ENCODE measurements around the gene CCDC152.

CCDC152 gene

DNA sequence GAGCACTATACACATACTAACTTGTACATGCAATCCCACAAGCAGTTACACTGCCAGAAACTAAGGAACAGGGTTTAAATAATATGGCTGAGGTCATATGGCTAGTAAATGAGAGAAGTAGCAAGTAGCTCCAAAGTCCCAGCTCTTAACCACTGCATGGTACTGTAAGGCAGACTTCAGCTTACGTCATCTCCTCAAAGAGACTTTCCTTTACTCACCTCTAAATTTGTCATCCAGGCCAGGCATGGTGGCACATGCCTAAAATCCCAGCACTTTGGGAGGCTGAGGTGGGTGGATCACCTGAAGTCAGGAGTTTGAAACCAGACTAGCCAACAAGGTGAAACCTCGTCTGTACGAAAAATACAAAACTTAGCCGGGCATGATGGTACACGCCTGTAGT is 75.4 kb downstream of the CCDC152 start:
- TF ChIP-seq, protein P1, sequence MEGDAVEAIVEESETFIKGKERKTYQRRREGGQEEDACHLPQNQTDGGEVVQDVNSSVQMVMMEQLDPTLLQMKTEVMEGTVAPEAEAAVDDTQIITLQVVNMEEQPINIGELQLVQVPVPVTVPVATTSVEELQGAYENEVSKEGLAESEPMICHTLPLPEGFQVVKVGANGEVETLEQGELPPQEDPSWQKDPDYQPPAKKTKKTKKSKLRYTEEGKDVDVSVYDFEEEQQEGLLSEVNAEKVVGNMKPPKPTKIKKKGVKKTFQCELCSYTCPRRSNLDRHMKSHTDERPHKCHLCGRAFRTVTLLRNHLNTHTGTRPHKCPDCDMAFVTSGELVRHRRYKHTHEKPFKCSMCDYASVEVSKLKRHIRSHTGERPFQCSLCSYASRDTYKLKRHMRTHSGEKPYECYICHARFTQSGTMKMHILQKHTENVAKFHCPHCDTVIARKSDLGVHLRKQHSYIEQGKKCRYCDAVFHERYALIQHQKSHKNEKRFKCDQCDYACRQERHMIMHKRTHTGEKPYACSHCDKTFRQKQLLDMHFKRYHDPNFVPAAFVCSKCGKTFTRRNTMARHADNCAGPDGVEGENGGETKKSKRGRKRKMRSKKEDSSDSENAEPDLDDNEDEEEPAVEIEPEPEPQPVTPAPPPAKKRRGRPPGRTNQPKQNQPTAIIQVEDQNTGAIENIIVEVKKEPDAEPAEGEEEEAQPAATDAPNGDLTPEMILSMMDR (conservative IDR thresholded peaks at IDR 0.05): no peak
- H3K27ac ChIP-seq: no peak overlapping the region

DNA sequence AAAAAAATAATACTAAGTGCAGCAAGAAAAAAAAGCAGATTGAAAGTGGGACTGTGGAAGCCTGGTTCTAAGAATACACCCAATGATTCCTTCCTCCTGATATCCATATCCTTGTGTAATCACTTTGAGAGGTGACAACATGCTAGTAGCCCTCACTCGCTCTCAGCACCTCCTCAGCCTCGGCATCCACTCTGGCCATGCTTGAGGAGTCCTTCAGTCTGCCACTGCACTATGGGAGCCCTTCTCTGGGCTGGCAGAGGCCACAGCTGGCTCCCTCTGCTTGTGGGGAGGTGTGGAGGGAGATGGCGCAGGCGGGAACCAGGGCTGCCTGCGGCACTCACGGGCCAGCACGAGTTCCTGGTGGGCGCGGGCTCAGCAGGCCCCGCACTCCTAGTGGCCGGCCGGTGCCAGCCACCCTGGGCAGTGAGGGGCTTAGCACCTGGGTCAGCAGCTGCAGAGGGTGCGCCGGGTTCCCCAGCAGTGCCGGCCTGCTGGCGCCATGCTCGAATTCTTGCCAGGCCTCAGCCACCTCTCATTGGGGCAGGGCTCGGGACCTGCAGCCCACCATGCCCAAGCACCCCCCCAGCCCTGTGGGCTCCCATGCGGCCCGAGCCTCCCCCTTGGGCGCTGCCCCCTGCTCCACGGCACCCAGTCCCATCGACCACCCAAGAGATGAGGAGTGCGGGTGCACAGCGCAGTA is 79.6 kb downstream of the CCDC152 start:
- TF ChIP-seq, protein P1 (conservative IDR thresholded peaks at IDR 0.05): no peak
- no peak overlapping the region for H3K27ac ChIP-seq

- TF ChIP-seq, protein P1 (conservative IDR thresholded peaks at IDR 0.05): no peak
Measured at GRCh38 chr5:42837601-42838000, 81.0 kb downstream of the CCDC152 start.

DNA sequence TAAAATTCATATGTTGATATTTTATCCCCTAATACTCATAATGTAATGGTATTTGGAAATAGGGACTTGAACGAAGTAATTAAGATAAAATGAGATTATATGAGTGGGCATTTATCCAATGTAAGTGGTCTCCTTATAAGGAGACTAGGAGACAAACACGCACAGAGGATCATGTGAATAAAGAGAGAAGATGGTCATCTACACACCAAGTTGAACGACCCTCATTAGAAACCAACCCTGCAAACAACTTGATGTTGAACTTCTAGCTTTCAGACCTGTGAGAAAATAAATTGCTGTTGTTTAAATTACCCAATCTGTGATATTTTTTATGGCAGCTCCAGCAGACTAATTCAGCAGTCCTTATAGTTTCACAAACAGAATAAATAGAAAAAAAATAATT is 82.6 kb downstream of the CCDC152 start:
- no peak overlapping the region for H3K27ac ChIP-seq
- TF ChIP-seq, protein P1 (conservative IDR thresholded peaks at IDR 0.05): no peak

More at GRCh38 chr5:42837601-42838000, 81.0 kb downstream of the CCDC152 start:
- H3K27ac ChIP-seq: no peak overlapping the region

- TF ChIP-seq, protein P1 (conservative IDR thresholded peaks at IDR 0.05): no peak
- no peak overlapping the region for H3K27ac ChIP-seq
Measured at GRCh38 chr5:42840269-42840668, 83.7 kb downstream of the CCDC152 start.

- no peak overlapping the region for H3K27ac ChIP-seq
- TF ChIP-seq, protein P1 (conservative IDR thresholded peaks at IDR 0.05): no peak
Measured at GRCh38 chr5:42840842-42841567, 84.4 kb downstream of the CCDC152 start.

DNA sequence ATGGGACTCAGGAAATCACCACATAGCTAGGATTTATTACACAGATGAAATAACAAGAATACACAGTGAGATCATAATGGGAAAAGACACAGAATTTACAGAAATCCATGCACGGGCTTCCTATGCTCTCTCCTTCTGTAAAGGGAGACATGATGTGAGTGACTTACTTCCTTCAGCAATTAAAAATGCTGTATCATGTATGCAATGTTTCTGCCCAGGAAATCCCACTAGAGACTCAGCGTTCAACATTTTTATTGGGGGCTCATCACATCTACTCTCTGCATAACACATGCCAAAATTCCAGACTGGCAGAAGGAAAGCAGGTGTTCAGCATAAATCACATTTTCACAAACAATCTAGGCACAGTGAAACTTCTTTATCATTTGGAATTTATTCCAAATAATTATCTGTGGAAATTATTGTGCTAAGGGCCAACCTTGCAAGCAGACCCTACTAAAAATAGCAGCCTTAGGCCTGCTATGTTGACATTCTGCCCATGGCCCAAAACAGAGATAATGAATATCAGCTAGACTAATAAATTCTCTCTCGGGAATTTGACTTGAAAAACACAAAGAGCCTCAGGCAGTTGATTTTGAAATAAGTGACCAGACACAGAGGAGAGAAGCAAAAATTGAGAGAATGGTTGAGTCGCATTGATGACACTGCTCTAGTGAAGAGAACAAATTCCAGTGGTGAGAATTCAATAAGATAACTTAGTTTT is 86.5 kb downstream of the CCDC152 start:
- TF ChIP-seq, protein P1 (conservative IDR thresholded peaks at IDR 0.05): no peak
- no peak overlapping the region for H3K27ac ChIP-seq
